GM18909 (cell line): ENCODE measurements around the gene ELL2.
"Not testable (repeated sequence)": the region's sequence is repeated elsewhere in the genome, so short reads cannot be mapped to it uniquely, and the experiment has no call there.

Source experiments
- ATAC-seq: cut with Tn5 transposase; IDR thresholded peaks from one replicate; pipeline ENCODE4 v1.9.1; 2021; ENCODE audit warnings: mild to moderate bottlenecking; ENCODE audit not compliant: unreplicated experiment, poor library complexity

Gene ELL2

DNA sequence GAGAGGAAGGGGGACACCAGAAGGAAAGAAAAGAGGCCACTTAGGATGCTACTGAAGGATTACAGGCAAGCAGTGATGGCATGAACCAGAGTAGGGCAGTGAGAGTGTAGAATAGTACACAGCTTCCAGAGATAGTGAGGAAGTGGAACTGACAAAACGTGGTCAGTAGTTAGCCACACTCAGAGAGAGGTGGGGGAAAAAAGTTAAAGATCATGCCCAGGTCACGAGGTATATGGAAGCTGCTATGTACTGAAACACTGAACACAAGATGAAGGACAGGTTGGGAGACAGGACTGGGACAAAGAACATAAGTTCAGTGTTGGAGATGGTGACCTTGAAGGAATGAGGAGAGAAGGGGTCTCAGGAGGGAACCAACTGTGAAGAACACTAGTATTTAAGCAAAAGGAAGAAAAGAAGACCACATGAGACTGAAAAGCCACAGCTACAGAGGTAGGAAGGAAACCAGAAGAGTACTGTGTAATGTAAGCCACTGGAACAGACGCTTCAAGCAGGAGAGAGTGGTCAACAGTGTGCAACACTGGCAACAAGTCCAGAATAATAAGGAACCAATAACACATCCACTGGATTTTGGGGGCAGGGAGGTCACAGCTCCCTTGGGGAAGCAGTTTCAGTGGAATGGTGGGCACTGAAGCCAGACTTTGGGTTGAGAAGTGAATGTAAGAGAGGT, 45.5 kb downstream of the ELL2 start:
- ATAC-seq = peak; percentile 86

- ATAC-seq = no peak
Measured at GRCh38 chr5:95913663-95914062, 48.0 kb downstream of the ELL2 start.

GRCh38 chr5:95912029-95912428, 49.6 kb downstream of the ELL2 start:
- no peak for ATAC-seq

GRCh38 chr5:95910521-95910920, 51.1 kb downstream of the ELL2 start:
- ATAC-seq = no peak

- ATAC-seq = no peak
Measured at GRCh38 chr5:95909738-95910137, 51.9 kb downstream of the ELL2 start.

DNA sequence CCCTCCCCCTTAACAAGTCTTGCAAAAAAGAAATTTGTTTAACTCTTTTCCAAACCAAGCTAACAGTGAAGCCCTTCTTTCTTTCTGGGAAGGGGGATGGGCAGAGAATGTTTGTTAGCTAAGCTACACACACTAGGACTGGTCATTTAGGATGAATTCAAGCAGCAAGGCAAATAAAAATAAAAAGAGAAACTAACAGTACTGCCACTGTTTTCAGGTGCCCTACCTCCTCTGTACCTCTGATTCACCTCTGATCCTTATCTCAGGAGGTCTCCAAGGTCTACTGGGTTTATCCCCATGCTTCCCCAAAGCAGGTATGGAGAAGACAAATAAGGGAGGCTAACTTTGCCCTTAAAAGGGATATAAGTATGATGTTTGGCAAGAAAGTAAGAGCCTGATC, 52.9 kb downstream of the ELL2 start:
- no peak for ATAC-seq

- no peak for ATAC-seq
Measured at GRCh38 chr5:95907740-95908706, 53.6 kb downstream of the ELL2 start.

GRCh38 chr5:95907067-95907705, 54.5 kb downstream of the ELL2 start:
- ATAC-seq = no peak

DNA sequence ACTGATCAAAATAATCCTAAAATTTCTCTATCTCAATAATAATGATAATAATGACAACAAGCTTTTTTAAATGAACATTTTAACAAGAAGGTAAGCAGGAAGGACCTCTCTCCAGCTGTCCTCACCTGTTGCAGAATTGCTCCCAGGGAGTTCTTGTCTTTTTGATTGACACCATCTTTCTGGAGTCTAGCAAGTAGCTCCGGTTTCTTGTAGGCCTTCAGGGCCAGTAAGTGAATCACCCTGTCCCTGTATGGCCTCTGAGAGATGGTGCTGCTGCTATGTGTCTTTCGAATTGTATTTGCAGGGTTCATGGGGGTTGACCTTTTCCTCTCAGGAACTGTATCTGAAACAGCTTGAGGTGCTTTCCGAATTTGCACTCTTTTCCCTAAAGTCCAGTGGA, 55.3 kb downstream of the ELL2 start:
- not testable (repeated sequence) for ATAC-seq

- no peak for ATAC-seq
Measured at GRCh38 chr5:95904827-95905226, 56.8 kb downstream of the ELL2 start.

GRCh38 chr5:95903838-95904237, 57.8 kb downstream of the ELL2 start:
- ATAC-seq = no peak

DNA sequence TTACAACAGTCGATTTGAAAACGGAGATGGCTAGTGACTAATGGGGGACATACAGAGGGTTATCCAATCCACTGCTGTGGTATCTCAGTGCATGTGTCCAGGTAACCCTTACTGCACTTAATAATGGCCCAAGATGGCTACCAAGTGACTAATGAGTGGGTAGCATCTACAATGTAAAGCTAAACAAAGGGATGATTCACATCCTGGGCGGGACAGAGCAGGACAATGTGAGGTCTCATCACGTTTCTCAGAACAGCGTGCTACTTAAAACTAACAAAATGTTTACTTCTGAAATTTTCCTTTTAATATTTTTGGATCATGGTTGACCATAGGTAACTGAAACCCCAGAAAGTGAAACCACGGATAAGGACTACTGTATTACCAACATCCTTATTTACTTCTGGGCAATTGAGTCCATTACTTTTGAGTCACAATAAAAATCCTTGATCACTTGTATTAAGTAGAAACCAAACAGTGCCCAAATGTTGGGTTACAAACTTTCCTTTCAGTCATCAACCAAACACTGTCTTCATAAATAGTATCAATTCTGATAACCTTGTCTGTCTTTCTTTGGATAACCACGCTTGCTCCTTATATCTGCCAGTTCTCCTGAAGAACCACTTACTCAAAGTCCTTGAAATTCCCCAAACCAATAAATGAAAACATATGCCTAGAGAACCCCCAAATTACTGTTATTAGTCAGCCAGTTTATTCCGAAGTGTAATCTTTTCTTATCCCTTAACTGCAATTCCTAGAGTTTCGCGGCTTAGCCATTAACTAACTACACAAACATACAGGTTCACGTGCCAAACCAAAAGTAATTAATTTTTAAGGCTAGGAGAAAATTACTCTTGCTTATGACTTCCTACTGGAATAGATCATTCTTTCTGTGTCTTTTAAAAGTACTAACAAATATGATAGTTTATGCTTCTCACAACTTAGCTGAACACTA, 59.7 kb downstream of the ELL2 start:
- ATAC-seq = no peak

DNA sequence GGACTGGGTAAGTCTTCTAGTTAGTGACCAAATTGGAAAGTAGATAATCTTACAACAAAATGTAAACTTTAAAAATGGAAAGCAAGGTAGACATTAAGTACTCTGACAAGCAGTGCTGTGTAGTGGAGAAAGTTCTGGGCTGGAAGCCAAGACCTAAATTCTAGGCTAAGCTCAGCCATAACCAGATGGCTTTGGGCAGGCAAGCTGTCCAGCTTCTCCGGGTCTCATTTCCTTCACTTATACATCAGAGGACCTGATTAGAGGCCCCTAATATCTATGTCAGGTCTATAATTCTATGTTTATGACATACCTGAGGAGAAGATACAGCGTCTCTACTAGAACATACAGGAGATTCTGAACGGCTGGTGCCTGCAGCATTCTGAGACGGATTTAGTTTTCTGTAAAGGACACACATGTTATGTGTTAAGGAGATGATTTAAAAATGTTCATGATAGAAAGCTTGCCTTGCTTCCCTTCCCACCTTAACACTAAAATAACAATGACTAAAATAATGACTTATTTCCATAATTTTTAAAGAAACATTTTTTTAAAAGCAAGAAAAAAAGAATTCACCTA, 61.2 kb downstream of the ELL2 start:
- no peak for ATAC-seq

GRCh38 chr5:95899829-95900228, 61.8 kb downstream of the ELL2 start:
- ATAC-seq = no peak

- no peak for ATAC-seq
Measured at GRCh38 chr5:95899006-95899405, 62.6 kb downstream of the ELL2 start.

GRCh38 chr5:95895771-95896170, 65.9 kb downstream of the ELL2 start:
- ATAC-seq = no peak

DNA sequence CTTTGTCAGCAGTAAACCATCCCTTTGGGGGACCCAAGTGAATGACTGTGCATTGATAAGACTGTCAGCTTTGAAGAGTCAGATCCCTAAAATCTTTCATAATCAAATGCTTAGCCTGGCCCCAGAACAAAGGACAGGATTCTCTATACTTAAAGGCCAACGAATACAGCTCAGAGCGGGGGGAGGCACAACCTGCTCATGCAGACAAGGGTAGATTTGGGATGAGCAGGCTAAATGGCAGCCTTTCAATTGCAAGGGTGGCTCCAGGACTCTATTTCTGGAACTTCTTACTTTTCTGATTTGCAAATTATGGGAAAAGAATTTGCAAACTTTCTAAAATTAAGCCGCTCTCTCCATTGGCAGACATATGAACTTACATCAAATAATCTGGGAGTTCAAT, 66.4 kb downstream of the ELL2 start:
- ATAC-seq = no peak

- peak; percentile 65 for ATAC-seq
Measured at GRCh38 chr5:95892784-95893354, 68.8 kb downstream of the ELL2 start.

GRCh38 chr5:95891499-95891898, 70.2 kb downstream of the ELL2 start:
- no peak for ATAC-seq
